ENCODE results near the gene QSER1.
A peak's percentile ranks its signal among the peaks of the same experiment; 100 is the strongest.
"Not testable (repeated sequence)": the region's sequence is repeated elsewhere in the genome, so short reads cannot be mapped to it uniquely, and the experiment has no call there.

The QSER1 gene

GRCh38 chr11:32937283-32937682 lies 44.7 kb downstream of the QSER1 start:
- FAIRE-seq, result not testable (repeated sequence)

GRCh38 chr11:32939046-32939445 lies 46.4 kb downstream of the QSER1 start:
- FAIRE-seq, result no peak

GRCh38 chr11:32939866-32940265 lies 47.3 kb downstream of the QSER1 start:
- no peak for FAIRE-seq

GRCh38 chr11:32940865-32941264 lies 48.3 kb downstream of the QSER1 start:
- no peak for FAIRE-seq

- FAIRE-seq, result no peak
These were observed 55.4 kb downstream of the QSER1 start for GRCh38 chr11:32947978-32948377.

GRCh38 chr11:32949739-32950138 lies 57.1 kb downstream of the QSER1 start:
- no peak for FAIRE-seq

GRCh38 chr11:32952421-32952820 lies 59.8 kb downstream of the QSER1 start:
- FAIRE-seq, result no peak

- no peak for FAIRE-seq
These were observed 61.1 kb downstream of the QSER1 start for GRCh38 chr11:32953700-32954099.

- peak; percentile 98 for FAIRE-seq
These were observed 68.0 kb downstream of the QSER1 start for GRCh38 chr11:32960553-32961164.

- FAIRE-seq, result no peak
These were observed 69.4 kb downstream of the QSER1 start for GRCh38 chr11:32962016-32962415.

GRCh38 chr11:32963721-32964120 lies 71.1 kb downstream of the QSER1 start:
- no peak for FAIRE-seq

GRCh38 chr11:32968541-32968940 lies 75.9 kb downstream of the QSER1 start:
- FAIRE-seq, result no peak

GRCh38 chr11:32972233-32972632 lies 79.6 kb downstream of the QSER1 start:
- FAIRE-seq, result peak; percentile 52

- no peak for FAIRE-seq
These were observed 80.2 kb downstream of the QSER1 start for GRCh38 chr11:32972781-32973180.

- no peak for FAIRE-seq
These were observed 90.0 kb downstream of the QSER1 start for GRCh38 chr11:32982626-32983025.

GRCh38 chr11:32983506-32983905 lies 90.9 kb downstream of the QSER1 start:
- no peak for FAIRE-seq

GRCh38 chr11:32985600-32985999 lies 93.0 kb downstream of the QSER1 start:
- FAIRE-seq, result no peak

- FAIRE-seq, result no peak
These were observed 95.2 kb downstream of the QSER1 start for GRCh38 chr11:32987851-32988250.

GRCh38 chr11:32990481-32990880 lies 97.9 kb downstream of the QSER1 start:
- no peak for FAIRE-seq

- no peak for FAIRE-seq
These were observed 98.8 kb downstream of the QSER1 start for GRCh38 chr11:32991427-32991826.

- no peak for FAIRE-seq
These were observed 99.3 kb downstream of the QSER1 start for GRCh38 chr11:32991898-32992297.

GRCh38 chr11:33000181-33000580 lies 107.6 kb downstream of the QSER1 start:
- FAIRE-seq, result no peak

GRCh38 chr11:33001281-33001680 lies 108.7 kb downstream of the QSER1 start:
- no peak for FAIRE-seq

- no peak for FAIRE-seq
These were observed 109.3 kb downstream of the QSER1 start for GRCh38 chr11:33001751-33002542.

- no peak for FAIRE-seq
These were observed 112.6 kb downstream of the QSER1 start for GRCh38 chr11:33005175-33005574.
